ENCODE results near the gene GPR87.

GRCh38 chr3:151309566-151309965 lies 7.1 kb downstream of the GPR87 start:
- TF ChIP-seq CTCF (IDR thresholded peaks at IDR 0.05), result no peak
- TF ChIP-seq POLR2A (IDR thresholded peaks at IDR 0.05), result no peak

Data from testis (tissue), 2 donors.